GM19043 (cell line): ENCODE results near the gene NIPBL.
"Not testable (repeated sequence)": the region's sequence is repeated elsewhere in the genome, so short reads cannot be mapped to it uniquely, and the experiment has no call there.

Experiments
- ATAC-seq: cut with Tn5 transposase; IDR thresholded peaks from one replicate; pipeline ENCODE4 v1.9.1; 2021; ENCODE audit warnings: low read depth; ENCODE audit not compliant: unreplicated experiment

NIPBL gene

GRCh38 chr5:36901077-36901476 is 24.5 kb downstream of the NIPBL start:
- ATAC-seq: not testable (repeated sequence)

GRCh38 chr5:36901856-36902255 is 25.3 kb downstream of the NIPBL start:
- ATAC-seq: no peak

GRCh38 chr5:36902353-36902752 is 25.8 kb downstream of the NIPBL start:
- no peak for ATAC-seq

GRCh38 chr5:36904677-36905076 is 28.1 kb downstream of the NIPBL start:
- ATAC-seq: no peak

- no peak for ATAC-seq
These were observed 32.1 kb downstream of the NIPBL start for GRCh38 chr5:36908544-36909260.

GRCh38 chr5:36915653-36916052 is 39.1 kb downstream of the NIPBL start:
- ATAC-seq: no peak

- ATAC-seq: not testable (repeated sequence)
These were observed 40.0 kb downstream of the NIPBL start for GRCh38 chr5:36916614-36917013.

- ATAC-seq: not testable (repeated sequence)
These were observed 40.8 kb downstream of the NIPBL start for GRCh38 chr5:36917358-36917757.

- no peak for ATAC-seq
These were observed 42.7 kb downstream of the NIPBL start for GRCh38 chr5:36919238-36919637.

GRCh38 chr5:36919650-36920049 is 43.1 kb downstream of the NIPBL start:
- no peak for ATAC-seq

GRCh38 chr5:36928947-36929346 is 52.4 kb downstream of the NIPBL start:
- ATAC-seq: no peak

- ATAC-seq: no peak
These were observed 52.9 kb downstream of the NIPBL start for GRCh38 chr5:36929438-36929837.

- ATAC-seq: no peak
These were observed 55.5 kb downstream of the NIPBL start for GRCh38 chr5:36932056-36932455.

- no peak for ATAC-seq
These were observed 56.1 kb downstream of the NIPBL start for GRCh38 chr5:36932699-36933098.

GRCh38 chr5:36934740-36935356 is 58.3 kb downstream of the NIPBL start:
- ATAC-seq: no peak

- no peak for ATAC-seq
These were observed 59.2 kb downstream of the NIPBL start for GRCh38 chr5:36935805-36936204.

- ATAC-seq: no peak
These were observed 59.7 kb downstream of the NIPBL start for GRCh38 chr5:36936309-36936708.

GRCh38 chr5:36938129-36938528 is 61.6 kb downstream of the NIPBL start:
- no peak for ATAC-seq

GRCh38 chr5:36939969-36940858 is 63.6 kb downstream of the NIPBL start:
- ATAC-seq: no peak

GRCh38 chr5:36943584-36943983 is 67.0 kb downstream of the NIPBL start:
- no peak for ATAC-seq

GRCh38 chr5:36944024-36944423 is 67.5 kb downstream of the NIPBL start:
- ATAC-seq: no peak
